ENCODE data around the gene AVL9. TPM values are rescaled to one million over a fixed set of nuclear protein-coding genes. Genes with fewer than 3 reads are reported as not detected.

AVL9 gene
- total RNA-seq, 1 donor from 2014 or later = 39.8 TPM

- Histone ChIP-seq H2AFZ (replicated peaks) (no peak overlapping the region), H3K4me3 (no peak overlapping the region), H3K9ac (no peak overlapping the region), H3K27ac (no peak overlapping the region), H3K27me3 (no peaks in the 10 kb centered on the region), H3K79me2 (ENCODE audit: low read depth) (no peaks in the 10 kb centered on the region), H4K20me1 (ENCODE audit: low read depth) (no peaks in the 10 kb centered on the region), H3F3A (ENCODE audit: low read depth) (no peaks in the 10 kb centered on the region), H3K36me3 (no peaks in the 10 kb centered on the region), H3K9me3 (ENCODE audit: low read depth) (no peaks in the 10 kb centered on the region), H3K4me1 (no peaks in the 10 kb centered on the region), H3K4me2 (no peak overlapping the region)
- TF ChIP-seq EZH2phosphoT487 (IDR thresholded peaks at IDR 0.05) (no peak), CTCF (IDR thresholded peaks at IDR 0.05) (no peak), EZH2 (IDR thresholded peaks at IDR 0.05) (no peak)
- peaks cover 16% of the 10 kb centered on the region for H3K36me3 Mint-ChIP-seq
- H3K4me1 Mint-ChIP-seq = peaks cover 3% of the 10 kb centered on the region
- H3K27me3 Mint-ChIP-seq (ENCODE audit: insufficient read depth, low read depth) = peaks cover 5% of the 10 kb centered on the region
- no peak overlapping the region for H3K4me3 Mint-ChIP-seq
- peaks cover 31% of the 10 kb centered on the region for H3K9me3 Mint-ChIP-seq
- DNase-seq (ENCODE audit: low spot score) = no peak
- no peak overlapping the region for H3K27ac Mint-ChIP-seq
Measured at GRCh38 chr7:32605032-32605431, 109.7 kb downstream of the AVL9 start.

- no peak for TF ChIP-seq EZH2phosphoT487 (IDR thresholded peaks at IDR 0.05)
- TF ChIP-seq EZH2 (IDR thresholded peaks at IDR 0.05) = no peak
- TF ChIP-seq CTCF (IDR thresholded peaks at IDR 0.05) = no peak
- no peak overlapping the region for H3K4me2 ChIP-seq
- H3K9me3 ChIP-seq (ENCODE audit: low read depth) = no peaks in the 10 kb centered on the region
- no peaks in the 10 kb centered on the region for H3K36me3 ChIP-seq
- no peak overlapping the region for H3K4me3 ChIP-seq
- H3K4me1 Mint-ChIP-seq = no peaks in the 10 kb centered on the region
- H3K9me3 Mint-ChIP-seq = peaks cover 10% of the 10 kb centered on the region
- no peaks in the 10 kb centered on the region for H4K20me1 ChIP-seq (ENCODE audit: low read depth)
- DNase-seq (ENCODE audit: low spot score) = no peak
- no peak overlapping the region for H3K27ac Mint-ChIP-seq
- H3K79me2 ChIP-seq (ENCODE audit: low read depth) = no peaks in the 10 kb centered on the region
- no peak overlapping the region for H2AFZ ChIP-seq (replicated peaks)
- peaks cover 3% of the 10 kb centered on the region for H3K27me3 Mint-ChIP-seq (ENCODE audit: insufficient read depth, low read depth)
- no peaks in the 10 kb centered on the region for H3K4me1 ChIP-seq
- H3K9ac ChIP-seq = no peak overlapping the region
- peaks cover 10% of the 10 kb centered on the region for H3K36me3 Mint-ChIP-seq
- no peak overlapping the region for H3K4me3 Mint-ChIP-seq
- no peak overlapping the region for H3K27ac ChIP-seq
- no peaks in the 10 kb centered on the region for H3K27me3 ChIP-seq
- no peaks in the 10 kb centered on the region for H3F3A ChIP-seq (ENCODE audit: low read depth)
Measured at GRCh38 chr7:32609463-32609862, 114.2 kb downstream of the AVL9 start.

GRCh38 chr7:32611201-32612099 lies 116.2 kb downstream of the AVL9 start:
- Histone ChIP-seq H2AFZ (replicated peaks) (no peak overlapping the region), H3K4me3 (no peak overlapping the region), H3K36me3 (no peaks in the 10 kb centered on the region), H3K4me2 (no peak overlapping the region), H4K20me1 (ENCODE audit: low read depth) (no peaks in the 10 kb centered on the region), H3K27me3 (no peaks in the 10 kb centered on the region), H3K4me1 (no peaks in the 10 kb centered on the region), H3K27ac (no peak overlapping the region), H3K79me2 (ENCODE audit: low read depth) (no peaks in the 10 kb centered on the region), H3K9me3 (ENCODE audit: low read depth) (no peaks in the 10 kb centered on the region), H3F3A (ENCODE audit: low read depth) (no peaks in the 10 kb centered on the region), H3K9ac (no peak overlapping the region)
- H3K27ac Mint-ChIP-seq = no peak overlapping the region
- H3K4me3 Mint-ChIP-seq = no peak overlapping the region
- H3K9me3 Mint-ChIP-seq = peaks cover 3% of the 10 kb centered on the region
- H3K36me3 Mint-ChIP-seq = peaks cover 7% of the 10 kb centered on the region
- H3K27me3 Mint-ChIP-seq (ENCODE audit: insufficient read depth, low read depth) = peaks cover 3% of the 10 kb centered on the region
- H3K4me1 Mint-ChIP-seq = no peaks in the 10 kb centered on the region
- no peak for DNase-seq (ENCODE audit: low spot score)
- TF ChIP-seq CTCF (IDR thresholded peaks at IDR 0.05) (no peak), EZH2phosphoT487 (IDR thresholded peaks at IDR 0.05) (no peak), EZH2 (IDR thresholded peaks at IDR 0.05) (no peak)

Measured in neural progenitor cell (in vitro differentiated cells).